GM23248 (cell line): ENCODE results near the gene RACK1.
"Not testable (repeated sequence)": the region's sequence is repeated elsewhere in the genome, so short reads cannot be mapped to it uniquely, and the experiment has no call there.

Source experiments
- EZH2 ChIP-seq: fragments of 200-600 bp; sonication (generic); IDR thresholded peaks from 2 replicates; pipeline ENCODE4 v1.6.1; 2018; ENCODE audit warnings: antibody characterized with exemption, mild to moderate bottlenecking; ENCODE audit not compliant: insufficient read depth, poor library complexity, severe bottlenecking
- EZH2phosphoT487 ChIP-seq: fragments of 200-600 bp; sonication (generic); IDR thresholded peaks from 2 replicates; pipeline ENCODE4 v1.6.1; 2018; ENCODE audit warnings: antibody characterized with exemption, moderate library complexity, mild to moderate bottlenecking, low read depth; ENCODE audit not compliant: insufficient read depth

- not testable (repeated sequence) for TF ChIP-seq EZH2, EZH2phosphoT487
Observed at GRCh38 chr5:181214249-181214648, 29.5 kb downstream of the RACK1 start.
